ENCODE measurements around the gene SLC38A2. TPM values are rescaled to one million over a fixed set of nuclear protein-coding genes. Genes with fewer than 3 reads are reported as not detected.

Gene SLC38A2
- total and polyA plus RNA-seq, 2 experiments from 2014 or later, result 181 to 718 TPM

DNA sequence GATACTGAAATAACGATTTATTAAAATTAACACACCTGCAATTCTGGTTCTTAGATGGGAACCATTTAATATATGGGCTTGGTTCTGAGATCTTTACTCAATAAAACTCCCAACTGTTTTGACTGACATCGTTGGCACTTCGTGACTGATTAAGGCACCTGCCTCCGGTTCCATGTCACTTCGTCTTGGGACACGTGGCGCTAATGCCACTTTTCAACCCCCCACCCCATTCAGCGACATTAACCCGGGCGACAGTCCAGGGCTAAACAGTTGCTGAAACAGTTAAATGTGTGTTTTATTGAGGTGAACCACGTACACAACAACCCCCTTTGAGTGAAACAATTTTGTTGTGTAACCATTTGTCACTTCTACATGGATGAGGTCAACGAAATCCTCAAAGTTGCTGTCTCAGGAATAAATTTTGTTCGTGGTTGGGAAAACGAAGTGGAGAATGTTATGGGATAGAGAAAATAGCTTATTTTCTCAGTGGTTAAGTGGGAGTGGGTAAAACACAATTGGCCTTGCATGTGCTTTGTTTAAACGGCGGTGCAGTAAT, 9.9 kb upstream of the SLC38A2 start:
- H3K27me3 Mint-ChIP-seq (ENCODE audit: insufficient read depth, low read depth, poor library complexity), result peaks cover 10% of the 10 kb centered on the region
- H3K4me3 Mint-ChIP-seq, result peak overlapping the region; percentile 84
- H3K9me3 Mint-ChIP-seq, result peaks cover 7% of the 10 kb centered on the region; the same call in 2 of the 3 replicates
- H3K36me3 Mint-ChIP-seq (ENCODE audit: low read depth), result peaks cover 11% of the 10 kb centered on the region
- H3K27ac ChIP-seq (ENCODE audit: low read depth), result peak overlapping the region; percentile 93
- H3K36me3 ChIP-seq (ENCODE audit: insufficient read depth), result no peaks in the 10 kb centered on the region
- no peak for TF ChIP-seq JUNB (IDR thresholded peaks at IDR 0.05; ENCODE audit: unreplicated experiment)
- TF ChIP-seq, protein P1, sequence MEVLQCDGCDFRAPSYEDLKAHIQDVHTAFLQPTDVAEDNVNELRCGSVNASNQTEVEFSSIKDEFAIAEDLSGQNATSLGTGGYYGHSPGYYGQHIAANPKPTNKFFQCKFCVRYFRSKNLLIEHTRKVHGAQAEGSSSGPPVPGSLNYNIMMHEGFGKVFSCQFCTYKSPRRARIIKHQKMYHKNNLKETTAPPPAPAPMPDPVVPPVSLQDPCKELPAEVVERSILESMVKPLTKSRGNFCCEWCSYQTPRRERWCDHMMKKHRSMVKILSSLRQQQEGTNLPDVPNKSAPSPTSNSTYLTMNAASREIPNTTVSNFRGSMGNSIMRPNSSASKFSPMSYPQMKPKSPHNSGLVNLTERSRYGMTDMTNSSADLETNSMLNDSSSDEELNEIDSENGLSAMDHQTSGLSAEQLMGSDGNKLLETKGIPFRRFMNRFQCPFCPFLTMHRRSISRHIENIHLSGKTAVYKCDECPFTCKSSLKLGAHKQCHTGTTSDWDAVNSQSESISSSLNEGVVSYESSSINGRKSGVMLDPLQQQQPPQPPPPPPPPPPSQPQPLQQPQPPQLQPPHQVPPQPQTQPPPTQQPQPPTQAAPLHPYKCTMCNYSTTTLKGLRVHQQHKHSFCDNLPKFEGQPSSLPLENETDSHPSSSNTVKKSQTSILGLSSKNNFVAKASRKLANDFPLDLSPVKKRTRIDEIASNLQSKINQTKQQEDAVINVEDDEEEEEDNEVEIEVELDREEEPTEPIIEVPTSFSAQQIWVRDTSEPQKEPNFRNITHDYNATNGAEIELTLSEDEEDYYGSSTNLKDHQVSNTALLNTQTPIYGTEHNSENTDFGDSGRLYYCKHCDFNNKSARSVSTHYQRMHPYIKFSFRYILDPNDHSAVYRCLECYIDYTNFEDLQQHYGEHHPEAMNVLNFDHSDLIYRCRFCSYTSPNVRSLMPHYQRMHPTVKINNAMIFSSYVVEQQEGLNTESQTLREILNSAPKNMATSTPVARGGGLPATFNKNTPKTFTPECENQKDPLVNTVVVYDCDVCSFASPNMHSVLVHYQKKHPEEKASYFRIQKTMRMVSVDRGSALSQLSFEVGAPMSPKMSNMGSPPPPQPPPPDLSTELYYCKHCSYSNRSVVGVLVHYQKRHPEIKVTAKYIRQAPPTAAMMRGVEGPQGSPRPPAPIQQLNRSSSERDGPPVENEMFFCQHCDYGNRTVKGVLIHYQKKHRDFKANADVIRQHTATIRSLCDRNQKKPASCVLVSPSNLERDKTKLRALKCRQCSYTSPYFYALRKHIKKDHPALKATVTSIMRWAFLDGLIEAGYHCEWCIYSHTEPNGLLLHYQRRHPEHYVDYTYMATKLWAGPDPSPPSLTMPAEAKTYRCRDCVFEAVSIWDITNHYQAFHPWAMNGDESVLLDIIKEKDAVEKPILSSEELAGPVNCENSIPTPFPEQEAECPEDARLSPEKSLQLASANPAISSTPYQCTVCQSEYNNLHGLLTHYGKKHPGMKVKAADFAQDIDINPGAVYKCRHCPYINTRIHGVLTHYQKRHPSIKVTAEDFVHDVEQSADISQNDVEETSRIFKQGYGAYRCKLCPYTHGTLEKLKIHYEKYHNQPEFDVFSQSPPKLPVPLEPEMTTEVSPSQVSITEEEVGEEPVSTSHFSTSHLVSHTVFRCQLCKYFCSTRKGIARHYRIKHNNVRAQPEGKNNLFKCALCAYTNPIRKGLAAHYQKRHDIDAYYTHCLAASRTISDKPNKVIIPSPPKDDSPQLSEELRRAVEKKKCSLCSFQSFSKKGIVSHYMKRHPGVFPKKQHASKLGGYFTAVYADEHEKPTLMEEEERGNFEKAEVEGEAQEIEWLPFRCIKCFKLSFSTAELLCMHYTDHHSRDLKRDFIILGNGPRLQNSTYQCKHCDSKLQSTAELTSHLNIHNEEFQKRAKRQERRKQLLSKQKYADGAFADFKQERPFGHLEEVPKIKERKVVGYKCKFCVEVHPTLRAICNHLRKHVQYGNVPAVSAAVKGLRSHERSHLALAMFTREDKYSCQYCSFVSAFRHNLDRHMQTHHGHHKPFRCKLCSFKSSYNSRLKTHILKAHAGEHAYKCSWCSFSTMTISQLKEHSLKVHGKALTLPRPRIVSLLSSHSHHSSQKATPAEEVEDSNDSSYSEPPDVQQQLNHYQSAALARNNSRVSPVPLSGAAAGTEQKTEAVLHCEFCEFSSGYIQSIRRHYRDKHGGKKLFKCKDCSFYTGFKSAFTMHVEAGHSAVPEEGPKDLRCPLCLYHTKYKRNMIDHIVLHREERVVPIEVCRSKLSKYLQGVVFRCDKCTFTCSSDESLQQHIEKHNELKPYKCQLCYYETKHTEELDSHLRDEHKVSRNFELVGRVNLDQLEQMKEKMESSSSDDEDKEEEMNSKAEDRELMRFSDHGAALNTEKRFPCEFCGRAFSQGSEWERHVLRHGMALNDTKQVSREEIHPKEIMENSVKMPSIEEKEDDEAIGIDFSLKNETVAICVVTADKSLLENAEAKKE (CRISPR knock-in tag; IDR thresholded peaks at IDR 0.05), result no peak
- TF ChIP-seq, protein P2, sequence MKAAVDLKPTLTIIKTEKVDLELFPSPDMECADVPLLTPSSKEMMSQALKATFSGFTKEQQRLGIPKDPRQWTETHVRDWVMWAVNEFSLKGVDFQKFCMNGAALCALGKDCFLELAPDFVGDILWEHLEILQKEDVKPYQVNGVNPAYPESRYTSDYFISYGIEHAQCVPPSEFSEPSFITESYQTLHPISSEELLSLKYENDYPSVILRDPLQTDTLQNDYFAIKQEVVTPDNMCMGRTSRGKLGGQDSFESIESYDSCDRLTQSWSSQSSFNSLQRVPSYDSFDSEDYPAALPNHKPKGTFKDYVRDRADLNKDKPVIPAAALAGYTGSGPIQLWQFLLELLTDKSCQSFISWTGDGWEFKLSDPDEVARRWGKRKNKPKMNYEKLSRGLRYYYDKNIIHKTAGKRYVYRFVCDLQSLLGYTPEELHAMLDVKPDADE (IDR thresholded peaks at IDR 0.05), result no peak
- no peak for TF ChIP-seq POLR2AphosphoS5 (IDR thresholded peaks at IDR 0.05; ENCODE audit: low read depth)
- TF ChIP-seq, protein P3, sequence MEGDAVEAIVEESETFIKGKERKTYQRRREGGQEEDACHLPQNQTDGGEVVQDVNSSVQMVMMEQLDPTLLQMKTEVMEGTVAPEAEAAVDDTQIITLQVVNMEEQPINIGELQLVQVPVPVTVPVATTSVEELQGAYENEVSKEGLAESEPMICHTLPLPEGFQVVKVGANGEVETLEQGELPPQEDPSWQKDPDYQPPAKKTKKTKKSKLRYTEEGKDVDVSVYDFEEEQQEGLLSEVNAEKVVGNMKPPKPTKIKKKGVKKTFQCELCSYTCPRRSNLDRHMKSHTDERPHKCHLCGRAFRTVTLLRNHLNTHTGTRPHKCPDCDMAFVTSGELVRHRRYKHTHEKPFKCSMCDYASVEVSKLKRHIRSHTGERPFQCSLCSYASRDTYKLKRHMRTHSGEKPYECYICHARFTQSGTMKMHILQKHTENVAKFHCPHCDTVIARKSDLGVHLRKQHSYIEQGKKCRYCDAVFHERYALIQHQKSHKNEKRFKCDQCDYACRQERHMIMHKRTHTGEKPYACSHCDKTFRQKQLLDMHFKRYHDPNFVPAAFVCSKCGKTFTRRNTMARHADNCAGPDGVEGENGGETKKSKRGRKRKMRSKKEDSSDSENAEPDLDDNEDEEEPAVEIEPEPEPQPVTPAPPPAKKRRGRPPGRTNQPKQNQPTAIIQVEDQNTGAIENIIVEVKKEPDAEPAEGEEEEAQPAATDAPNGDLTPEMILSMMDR (conservative IDR thresholded peaks at IDR 0.05; ENCODE audit: low read depth in 2 of 2), result no peak
- TF ChIP-seq, protein P4, sequence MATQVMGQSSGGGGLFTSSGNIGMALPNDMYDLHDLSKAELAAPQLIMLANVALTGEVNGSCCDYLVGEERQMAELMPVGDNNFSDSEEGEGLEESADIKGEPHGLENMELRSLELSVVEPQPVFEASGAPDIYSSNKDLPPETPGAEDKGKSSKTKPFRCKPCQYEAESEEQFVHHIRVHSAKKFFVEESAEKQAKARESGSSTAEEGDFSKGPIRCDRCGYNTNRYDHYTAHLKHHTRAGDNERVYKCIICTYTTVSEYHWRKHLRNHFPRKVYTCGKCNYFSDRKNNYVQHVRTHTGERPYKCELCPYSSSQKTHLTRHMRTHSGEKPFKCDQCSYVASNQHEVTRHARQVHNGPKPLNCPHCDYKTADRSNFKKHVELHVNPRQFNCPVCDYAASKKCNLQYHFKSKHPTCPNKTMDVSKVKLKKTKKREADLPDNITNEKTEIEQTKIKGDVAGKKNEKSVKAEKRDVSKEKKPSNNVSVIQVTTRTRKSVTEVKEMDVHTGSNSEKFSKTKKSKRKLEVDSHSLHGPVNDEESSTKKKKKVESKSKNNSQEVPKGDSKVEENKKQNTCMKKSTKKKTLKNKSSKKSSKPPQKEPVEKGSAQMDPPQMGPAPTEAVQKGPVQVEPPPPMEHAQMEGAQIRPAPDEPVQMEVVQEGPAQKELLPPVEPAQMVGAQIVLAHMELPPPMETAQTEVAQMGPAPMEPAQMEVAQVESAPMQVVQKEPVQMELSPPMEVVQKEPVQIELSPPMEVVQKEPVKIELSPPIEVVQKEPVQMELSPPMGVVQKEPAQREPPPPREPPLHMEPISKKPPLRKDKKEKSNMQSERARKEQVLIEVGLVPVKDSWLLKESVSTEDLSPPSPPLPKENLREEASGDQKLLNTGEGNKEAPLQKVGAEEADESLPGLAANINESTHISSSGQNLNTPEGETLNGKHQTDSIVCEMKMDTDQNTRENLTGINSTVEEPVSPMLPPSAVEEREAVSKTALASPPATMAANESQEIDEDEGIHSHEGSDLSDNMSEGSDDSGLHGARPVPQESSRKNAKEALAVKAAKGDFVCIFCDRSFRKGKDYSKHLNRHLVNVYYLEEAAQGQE (IDR thresholded peaks at IDR 0.05; ENCODE audit: unreplicated experiment), result no peak
- no peak for TF ChIP-seq EZH2phosphoT487 (IDR thresholded peaks at IDR 0.05; ENCODE audit: unreplicated experiment)
- peaks cover 20% of the 10 kb centered on the region for H3K79me2 ChIP-seq (replicated peaks; ENCODE audit: insufficient read depth)
- no peaks in the 10 kb centered on the region for H3K27me3 ChIP-seq (ENCODE audit: insufficient read depth)
- peaks cover 62% of the 10 kb centered on the region for H3K4me1 ChIP-seq (ENCODE audit: insufficient read depth)
- peak overlapping the region; percentile 96 for H3K27ac Mint-ChIP-seq
- H3K4me2 ChIP-seq, result peak overlapping the region; percentile 90
- DNase-seq (ENCODE audit: low spot score), result no peak
- H3K4me3 ChIP-seq, result peak overlapping the region; percentile 72
- H3K9me2 ChIP-seq (ENCODE audit: insufficient read depth), result peaks cover 10% of the 10 kb centered on the region
- no peak overlapping the region for H2AFZ ChIP-seq
- peaks cover 55% of the 10 kb centered on the region for H3K4me1 Mint-ChIP-seq
- ATAC-seq, result no peak
- peaks cover under 1% of the 10 kb centered on the region; the same call in 1 of the 2 replicates for H3F3A ChIP-seq (replicated peaks; ENCODE audit: low read depth)
- H4K20me1 ChIP-seq (replicated peaks; ENCODE audit: insufficient read depth), result no peaks in the 10 kb centered on the region

Data from GM23338 (cell line).